Measurements from ENCODE around the gene RUFY3. TPM values are rescaled to one million over a fixed set of nuclear protein-coding genes. Genes with fewer than 3 reads are reported as not detected.
"Not testable (repeated sequence)": the region's sequence is repeated elsewhere in the genome, so short reads cannot be mapped to it uniquely, and the experiment has no call there.

The RUFY3 gene
- total RNA-seq, 1 donor from 2014 or later, result 80.9 TPM

DNA sequence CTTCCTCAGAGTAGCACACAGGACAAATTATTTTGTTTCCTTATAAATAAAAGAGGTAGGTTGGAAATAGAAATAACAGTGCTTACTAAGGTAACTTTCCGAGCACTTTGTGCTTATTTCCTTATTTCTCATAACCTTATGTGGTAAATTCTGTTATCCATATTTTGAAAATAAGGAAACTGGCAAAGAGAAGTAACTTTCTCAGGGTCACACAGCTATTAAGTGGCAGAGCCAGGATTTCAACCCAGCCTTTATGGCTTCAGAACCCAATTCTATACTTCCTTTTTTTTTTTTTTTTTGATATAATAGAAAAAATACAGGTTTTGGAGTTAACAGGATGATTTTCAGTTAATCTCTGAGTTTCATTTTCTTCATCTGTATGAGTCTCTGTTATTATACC lies 30.1 kb upstream of the RUFY3 start:
- H4K20me1 ChIP-seq (ENCODE audit: low read depth), result peaks cover 18% of the 10 kb centered on the region
- H3F3A ChIP-seq (ENCODE audit: low read depth), result peaks cover 19% of the 10 kb centered on the region
- H3K4me2 ChIP-seq, result no peak overlapping the region
- Mint-ChIP-seq H3K9me3 (no peaks in the 10 kb centered on the region), H3K27me3 (ENCODE audit: insufficient read depth, low read depth) (peaks cover 5% of the 10 kb centered on the region), H3K4me1 (peaks cover 32% of the 10 kb centered on the region), H3K36me3 (peaks cover 3% of the 10 kb centered on the region), H3K27ac (no peak overlapping the region), H3K4me3 (no peak overlapping the region)
- H2AFZ ChIP-seq (replicated peaks), result no peak overlapping the region
- no peaks in the 10 kb centered on the region for H3K27me3 ChIP-seq
- no peak overlapping the region for H3K27ac ChIP-seq
- H3K4me3 ChIP-seq, result no peak overlapping the region
- DNase-seq (ENCODE audit: low spot score), result no peak
- TF ChIP-seq EZH2phosphoT487 (IDR thresholded peaks at IDR 0.05), result no peak
- no peak for TF ChIP-seq EZH2 (IDR thresholded peaks at IDR 0.05)
- TF ChIP-seq, protein P1, sequence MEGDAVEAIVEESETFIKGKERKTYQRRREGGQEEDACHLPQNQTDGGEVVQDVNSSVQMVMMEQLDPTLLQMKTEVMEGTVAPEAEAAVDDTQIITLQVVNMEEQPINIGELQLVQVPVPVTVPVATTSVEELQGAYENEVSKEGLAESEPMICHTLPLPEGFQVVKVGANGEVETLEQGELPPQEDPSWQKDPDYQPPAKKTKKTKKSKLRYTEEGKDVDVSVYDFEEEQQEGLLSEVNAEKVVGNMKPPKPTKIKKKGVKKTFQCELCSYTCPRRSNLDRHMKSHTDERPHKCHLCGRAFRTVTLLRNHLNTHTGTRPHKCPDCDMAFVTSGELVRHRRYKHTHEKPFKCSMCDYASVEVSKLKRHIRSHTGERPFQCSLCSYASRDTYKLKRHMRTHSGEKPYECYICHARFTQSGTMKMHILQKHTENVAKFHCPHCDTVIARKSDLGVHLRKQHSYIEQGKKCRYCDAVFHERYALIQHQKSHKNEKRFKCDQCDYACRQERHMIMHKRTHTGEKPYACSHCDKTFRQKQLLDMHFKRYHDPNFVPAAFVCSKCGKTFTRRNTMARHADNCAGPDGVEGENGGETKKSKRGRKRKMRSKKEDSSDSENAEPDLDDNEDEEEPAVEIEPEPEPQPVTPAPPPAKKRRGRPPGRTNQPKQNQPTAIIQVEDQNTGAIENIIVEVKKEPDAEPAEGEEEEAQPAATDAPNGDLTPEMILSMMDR (IDR thresholded peaks at IDR 0.05), result no peak
- H3K79me2 ChIP-seq (ENCODE audit: low read depth), result peaks cover 45% of the 10 kb centered on the region
- no peaks in the 10 kb centered on the region for H3K36me3 ChIP-seq
- no peaks in the 10 kb centered on the region for H3K9me3 ChIP-seq (ENCODE audit: low read depth)
- peaks cover 17% of the 10 kb centered on the region for H3K4me1 ChIP-seq
- H3K9ac ChIP-seq, result no peak overlapping the region

DNA sequence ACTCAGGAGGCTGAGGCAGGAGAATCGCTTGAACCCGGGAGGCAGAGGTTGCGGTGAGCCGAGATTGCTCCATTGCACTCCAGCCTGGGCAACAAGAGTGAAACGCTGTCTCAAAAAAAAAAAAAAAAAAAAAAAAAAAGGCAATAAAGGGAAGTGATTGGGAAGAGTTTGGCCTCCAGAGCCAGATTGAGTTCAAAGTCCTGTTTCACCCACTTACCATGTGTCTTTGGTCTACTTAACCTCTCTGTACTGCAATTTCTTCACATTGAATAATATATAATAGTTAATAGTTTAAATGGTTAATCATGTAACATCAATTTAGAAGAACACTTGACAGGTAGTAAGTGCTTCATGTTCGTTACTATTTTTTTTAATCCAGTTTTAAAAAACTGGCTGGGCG lies 27.1 kb upstream of the RUFY3 start:
- not testable (repeated sequence) for H3K27me3 ChIP-seq; H3K27ac ChIP-seq; H3K4me3 ChIP-seq; H3K36me3 Mint-ChIP-seq; H3K9me3 ChIP-seq (ENCODE audit: low read depth); DNase-seq (ENCODE audit: low spot score); H3F3A ChIP-seq (ENCODE audit: low read depth); H3K4me2 ChIP-seq; H3K4me3 Mint-ChIP-seq; H3K36me3 ChIP-seq; H3K9me3 Mint-ChIP-seq; H3K27ac Mint-ChIP-seq; H2AFZ ChIP-seq (replicated peaks); H3K27me3 Mint-ChIP-seq (ENCODE audit: insufficient read depth, low read depth); H3K9ac ChIP-seq
- peaks cover 12% of the 10 kb centered on the region for H3K4me1 Mint-ChIP-seq
- Histone ChIP-seq H3K4me1 (peaks cover 11% of the 10 kb centered on the region), H3K79me2 (ENCODE audit: low read depth) (peaks cover 32% of the 10 kb centered on the region), H4K20me1 (ENCODE audit: low read depth) (peaks cover 11% of the 10 kb centered on the region)

DNA sequence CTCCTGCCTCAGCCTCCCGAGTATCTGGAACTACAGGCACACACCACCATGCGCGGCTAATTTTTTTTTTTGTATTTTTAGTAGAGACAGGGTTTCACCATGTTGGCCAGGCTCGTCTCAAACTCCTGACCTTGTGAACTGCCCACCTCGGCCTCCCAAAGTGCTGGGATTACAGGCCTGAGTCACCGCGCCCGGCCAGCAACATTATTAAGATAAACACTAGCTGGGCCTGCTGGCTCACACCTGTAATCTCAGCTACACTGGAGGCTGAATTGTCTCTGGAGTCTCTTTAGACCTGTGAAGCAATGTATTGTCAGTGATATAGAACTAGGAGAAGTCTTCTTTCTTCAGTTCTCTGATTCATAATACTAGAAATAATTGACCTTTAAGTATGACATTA lies 23.3 kb upstream of the RUFY3 start:
- not testable (repeated sequence) for H3K9me3 ChIP-seq (ENCODE audit: low read depth); H3K4me1 ChIP-seq; H3K4me3 ChIP-seq; H3K9me3 Mint-ChIP-seq; DNase-seq (ENCODE audit: low spot score); H4K20me1 ChIP-seq (ENCODE audit: low read depth); H3K27me3 Mint-ChIP-seq (ENCODE audit: insufficient read depth, low read depth); H3K36me3 Mint-ChIP-seq; H3K4me2 ChIP-seq; H3K27ac Mint-ChIP-seq; H3K27me3 ChIP-seq; H2AFZ ChIP-seq (replicated peaks); H3K9ac ChIP-seq; H3K4me3 Mint-ChIP-seq; H3K79me2 ChIP-seq (ENCODE audit: low read depth); H3K27ac ChIP-seq; H3K4me1 Mint-ChIP-seq; H3K36me3 ChIP-seq; H3F3A ChIP-seq (ENCODE audit: low read depth)

DNA sequence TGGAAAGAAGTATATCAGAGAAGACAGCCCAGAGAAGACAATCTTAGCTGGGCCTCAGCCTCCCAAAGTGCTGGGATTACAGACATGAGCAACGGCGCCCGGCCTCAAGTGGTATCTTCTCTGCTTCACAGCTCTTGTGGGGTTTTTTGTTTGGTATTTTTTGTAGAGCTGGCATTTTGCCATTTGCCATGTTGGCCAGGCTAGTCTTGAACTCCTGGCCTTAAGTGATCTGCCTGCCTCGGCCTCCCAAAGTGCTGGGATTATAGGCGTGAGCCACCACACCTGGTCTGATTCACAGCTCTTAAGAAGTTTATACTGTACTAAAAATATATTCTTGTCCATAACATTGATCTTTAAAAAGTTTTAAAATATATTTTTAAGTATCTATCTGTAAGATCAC lies 21.1 kb upstream of the RUFY3 start:
- no peaks in the 10 kb centered on the region for H3K27me3 Mint-ChIP-seq (ENCODE audit: insufficient read depth, low read depth)
- peaks cover 9% of the 10 kb centered on the region for H3K4me1 Mint-ChIP-seq
- H3K4me3 Mint-ChIP-seq, result no peak overlapping the region
- Histone ChIP-seq H3K79me2 (ENCODE audit: low read depth) (no peaks in the 10 kb centered on the region), H3K36me3 (no peaks in the 10 kb centered on the region), H3K4me3 (no peak overlapping the region), H3K27me3 (no peaks in the 10 kb centered on the region), H3F3A (ENCODE audit: low read depth) (peaks cover 23% of the 10 kb centered on the region), H3K27ac (no peak overlapping the region), H3K4me2 (no peak overlapping the region), H4K20me1 (ENCODE audit: low read depth) (no peaks in the 10 kb centered on the region), H2AFZ (replicated peaks) (no peak overlapping the region), H3K9me3 (ENCODE audit: low read depth) (no peaks in the 10 kb centered on the region), H3K9ac (no peak overlapping the region), H3K4me1 (peaks cover 5% of the 10 kb centered on the region)
- DNase-seq (ENCODE audit: low spot score), result no peak
- no peaks in the 10 kb centered on the region for H3K36me3 Mint-ChIP-seq
- TF ChIP-seq, protein P1 (IDR thresholded peaks at IDR 0.05), result no peak
- no peak for TF ChIP-seq EZH2phosphoT487 (IDR thresholded peaks at IDR 0.05)
- no peak for TF ChIP-seq EZH2 (IDR thresholded peaks at IDR 0.05)
- H3K27ac Mint-ChIP-seq, result no peak overlapping the region
- H3K9me3 Mint-ChIP-seq, result no peaks in the 10 kb centered on the region
